Ectodermal cell (in vitro differentiated cells): ENCODE measurements around the gene CHCHD10.

Experiments
- H3K27ac ChIP-seq: 2 replicates; pipeline ENCODE4 v1.7.0; 2013; ENCODE audit warnings: mild to moderate bottlenecking, low read depth, low read length; ENCODE audit not compliant: insufficient read depth, poor library complexity, severe bottlenecking
- H3K27me3 ChIP-seq: 2 replicates; pipeline ENCODE4 v1.7.0; 2013; ENCODE audit warnings: mild to moderate bottlenecking, low read length; ENCODE audit not compliant: insufficient read depth, control insufficient read depth, poor library complexity, severe bottlenecking
- H3K36me3 ChIP-seq: one replicate; pipeline ENCODE4 v1.7.0; 2013; ENCODE audit warnings: low read length; ENCODE audit not compliant: control insufficient read depth, insufficient read depth
- H3K4me1 ChIP-seq: one replicate; pipeline ENCODE4 v1.7.0; 2013; ENCODE audit warnings: low read length; ENCODE audit not compliant: control insufficient read depth, insufficient read depth
- H3K4me3 ChIP-seq: 2 replicates; pipeline ENCODE4 v1.7.0; 2013; ENCODE audit warnings: low read depth, low read length, control low read depth; ENCODE audit not compliant: insufficient read depth
- H3K9me3 ChIP-seq: 2 replicates; pipeline ENCODE4 v1.7.0; 2013; ENCODE audit warnings: mild to moderate bottlenecking, low read length, moderate library complexity; ENCODE audit not compliant: control insufficient read depth
- WGBS, 2 experiments: methylation state at CpG; one replicate each; pipeline ENCODE4 v1.1.7; 2013; ENCODE audit warnings: missing lambda C conversion rate in 2 of 2; 5-methylcytosine and 5-hydroxymethylcytosine counted together

CHCHD10 gene

DNA sequence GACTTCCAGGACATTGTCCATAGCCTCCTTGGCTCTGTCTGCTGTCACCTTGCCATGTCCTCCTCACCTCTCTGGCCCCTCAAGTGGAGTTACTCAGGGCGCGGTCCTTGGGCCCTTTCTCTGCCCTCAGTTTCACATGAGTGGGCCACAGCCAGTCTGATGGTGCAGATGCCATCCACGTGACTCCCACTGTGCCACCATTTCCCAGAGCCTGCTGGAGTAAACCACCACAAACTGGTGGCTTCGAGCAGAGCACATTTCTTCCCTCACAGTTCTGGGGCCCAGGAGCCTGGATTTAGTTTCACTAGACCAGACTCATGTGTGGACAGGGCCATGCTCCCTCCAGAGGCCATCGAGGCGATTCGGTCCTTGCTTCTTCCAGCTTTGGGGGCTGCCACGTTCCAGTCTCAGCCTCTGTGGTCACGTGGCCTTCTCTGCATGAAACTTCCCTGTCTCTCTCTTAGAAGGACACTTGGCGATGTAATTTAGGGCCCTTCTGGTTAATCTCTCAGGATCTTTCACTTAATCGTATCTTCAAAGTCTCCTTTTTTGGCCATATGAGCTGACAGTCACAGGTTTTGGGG, 33.6 kb upstream of the CHCHD10 start:
- WGBS, 2 experiments = 94 to 96% methylated on average over 11 of the region's 11 CpGs
- no peaks in the 10 kb centered on the region for H3K9me3 ChIP-seq
- peaks cover 72% of the 10 kb centered on the region for H3K36me3 ChIP-seq

DNA sequence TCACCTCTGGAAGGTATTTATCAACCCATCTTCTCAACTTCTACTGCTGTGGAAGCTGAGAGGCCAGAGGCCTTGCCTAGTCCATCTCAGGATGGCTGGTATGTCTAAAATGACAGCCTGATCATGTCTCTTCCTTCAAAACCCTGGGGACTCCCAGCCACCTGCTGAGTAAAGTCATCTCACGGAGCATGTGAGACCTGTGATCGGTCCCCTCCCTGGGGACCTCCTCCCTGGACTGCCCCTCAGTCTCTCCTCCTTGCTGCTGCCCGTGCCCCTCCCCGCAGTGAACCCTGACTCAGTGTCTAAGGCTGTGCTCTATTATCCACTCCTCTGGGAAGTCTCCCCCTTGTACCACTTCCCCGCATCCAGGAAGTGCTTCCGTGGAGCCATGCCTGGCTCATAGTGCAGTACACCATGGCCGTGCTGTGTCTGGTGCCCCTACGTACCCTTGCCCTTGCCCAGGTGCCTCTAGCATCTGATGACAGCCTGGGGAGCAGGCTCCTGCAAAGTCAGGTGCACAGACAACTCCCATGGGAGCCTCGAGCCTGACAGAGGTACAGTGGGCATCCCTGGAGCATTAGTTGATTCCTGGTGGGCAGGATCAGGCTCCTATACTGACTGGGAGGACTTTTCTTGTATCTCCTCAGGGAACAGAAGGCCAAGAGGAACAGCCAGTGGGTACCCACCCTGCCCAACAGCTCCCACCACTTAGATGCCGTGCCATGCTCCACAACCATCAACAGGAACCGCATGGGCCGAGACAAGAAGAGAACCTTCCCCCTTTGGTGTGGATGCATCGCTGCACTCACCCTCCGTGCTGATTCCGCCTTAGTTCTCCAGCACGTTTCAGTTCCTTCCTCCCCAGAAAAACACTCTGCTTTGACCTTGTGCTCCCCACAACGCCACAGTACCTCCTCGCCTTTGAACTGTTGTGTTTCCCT, 32.8 kb upstream of the CHCHD10 start:
- Histone ChIP-seq H3K9me3 (no peaks in the 10 kb centered on the region), H3K27me3 (no peaks in the 10 kb centered on the region), H3K4me1 (no peaks in the 10 kb centered on the region), H3K36me3 (peaks cover 71% of the 10 kb centered on the region), H3K4me3 (no peak overlapping the region), H3K27ac (no peak overlapping the region)
- WGBS, 2 experiments = 95 to 96% methylated on average over 18 of the region's 18 CpGs

More for the DNA sequence above, 33.6 kb upstream of the CHCHD10 start:
- no peaks in the 10 kb centered on the region for H3K4me1 ChIP-seq
- no peak overlapping the region for H3K4me3 ChIP-seq
- no peaks in the 10 kb centered on the region for H3K27me3 ChIP-seq
- no peak overlapping the region for H3K27ac ChIP-seq

DNA sequence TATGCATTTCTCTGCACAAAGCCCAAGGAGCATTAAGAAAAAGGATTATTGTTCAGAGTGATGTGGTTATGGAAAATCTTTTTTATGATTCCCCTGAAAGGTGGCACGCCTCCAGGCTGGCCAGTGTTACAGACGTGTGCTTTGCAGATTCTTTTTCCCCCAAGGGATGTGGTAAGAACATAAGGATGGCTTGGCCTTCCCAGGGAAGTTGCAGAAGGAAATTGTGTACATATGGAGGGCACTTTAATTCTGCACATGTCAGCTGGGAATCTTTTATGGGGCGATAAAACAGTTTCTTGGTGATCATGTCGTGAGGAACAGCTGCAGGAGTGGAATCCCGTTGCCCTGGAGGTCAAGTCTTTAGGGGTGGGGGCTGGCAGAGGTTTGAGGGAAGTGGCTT, 28.7 kb upstream of the CHCHD10 start:
- Histone ChIP-seq H3K4me1 (no peaks in the 10 kb centered on the region), H3K36me3 (peaks cover 63% of the 10 kb centered on the region), H3K27me3 (no peaks in the 10 kb centered on the region), H3K27ac (no peak overlapping the region), H3K4me3 (no peak overlapping the region), H3K9me3 (no peaks in the 10 kb centered on the region)
- 95 to 96% methylated on average over 5 of the region's 5 CpGs for WGBS, 2 experiments

DNA sequence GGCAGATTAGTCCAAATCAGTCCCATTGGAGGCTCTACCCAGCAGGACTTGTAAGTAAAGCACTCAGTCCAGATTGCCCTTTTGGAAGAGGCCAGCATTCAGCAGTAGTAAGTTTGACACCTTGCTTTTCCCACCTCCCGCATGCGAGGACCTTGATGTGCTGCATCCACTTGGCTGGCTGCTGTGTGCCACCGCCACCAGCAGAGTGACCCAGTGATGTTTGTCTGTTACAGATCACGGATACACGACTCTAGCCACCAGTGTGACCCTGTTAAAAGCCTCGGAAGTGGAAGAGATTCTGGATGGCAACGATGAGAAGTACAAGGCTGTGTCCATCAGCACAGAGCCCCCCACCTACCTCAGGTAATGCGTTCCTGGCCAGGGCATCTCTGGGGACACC, 25.6 kb upstream of the CHCHD10 start:
- no peaks in the 10 kb centered on the region for H3K27me3 ChIP-seq
- H3K36me3 ChIP-seq = peaks cover 43% of the 10 kb centered on the region
- H3K4me3 ChIP-seq = no peak overlapping the region
- H3K4me1 ChIP-seq = peaks cover 7% of the 10 kb centered on the region
- no peaks in the 10 kb centered on the region for H3K9me3 ChIP-seq
- no peak overlapping the region for H3K27ac ChIP-seq
- WGBS, 2 experiments = 93 to 95% methylated on average over 7 to 8 of the region's 8 CpGs

DNA sequence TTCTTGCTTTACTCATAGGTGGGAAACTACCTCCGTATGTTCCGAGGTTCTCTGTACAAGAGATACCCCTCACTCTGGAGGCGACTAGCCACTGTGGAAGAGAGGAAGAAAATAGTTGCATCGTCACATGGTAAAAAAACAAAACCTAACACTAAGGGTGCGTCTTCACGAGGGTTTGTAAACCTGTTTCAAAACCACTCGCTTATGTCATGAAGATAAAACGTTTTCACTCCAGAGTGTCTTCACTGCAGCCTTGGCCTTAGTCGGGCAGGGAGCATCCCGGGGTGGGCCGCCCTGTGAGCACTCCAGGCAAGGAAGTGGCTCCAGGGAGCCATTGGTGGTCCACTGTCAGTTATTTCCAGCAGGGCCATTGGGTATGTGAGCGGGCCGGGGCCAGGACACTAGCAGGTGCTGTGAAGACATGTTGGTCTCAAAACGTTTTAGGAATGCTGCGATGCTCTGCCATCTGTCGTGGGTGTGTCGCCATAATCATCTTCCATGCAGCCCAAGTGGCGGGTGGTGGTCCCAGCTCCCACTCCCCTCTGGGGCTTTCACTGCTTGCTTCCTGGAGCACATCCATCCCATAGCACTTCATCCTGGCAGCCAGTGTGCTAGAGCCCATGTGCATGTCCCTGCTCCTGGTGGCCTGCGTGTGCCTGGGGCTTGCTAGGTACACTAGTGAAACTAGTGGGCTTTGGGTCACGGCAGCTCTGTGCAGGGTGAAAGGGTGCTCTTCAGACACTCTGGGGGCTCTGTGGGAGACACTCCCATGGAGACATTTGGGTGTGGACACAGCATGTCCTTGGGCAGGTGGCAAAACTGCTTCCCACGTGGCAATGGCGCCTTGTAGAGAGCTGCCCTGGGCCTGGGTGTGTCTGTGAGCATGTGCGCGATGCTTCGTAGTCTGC, 24.2 kb upstream of the CHCHD10 start:
- H3K27ac ChIP-seq = no peak overlapping the region
- peaks cover 36% of the 10 kb centered on the region for H3K36me3 ChIP-seq
- H3K4me1 ChIP-seq = peaks cover 7% of the 10 kb centered on the region
- no peak overlapping the region for H3K4me3 ChIP-seq
- WGBS, 2 experiments = 95 to 96% methylated on average over 25 of the region's 25 CpGs
- H3K9me3 ChIP-seq = no peaks in the 10 kb centered on the region
- no peaks in the 10 kb centered on the region for H3K27me3 ChIP-seq

DNA sequence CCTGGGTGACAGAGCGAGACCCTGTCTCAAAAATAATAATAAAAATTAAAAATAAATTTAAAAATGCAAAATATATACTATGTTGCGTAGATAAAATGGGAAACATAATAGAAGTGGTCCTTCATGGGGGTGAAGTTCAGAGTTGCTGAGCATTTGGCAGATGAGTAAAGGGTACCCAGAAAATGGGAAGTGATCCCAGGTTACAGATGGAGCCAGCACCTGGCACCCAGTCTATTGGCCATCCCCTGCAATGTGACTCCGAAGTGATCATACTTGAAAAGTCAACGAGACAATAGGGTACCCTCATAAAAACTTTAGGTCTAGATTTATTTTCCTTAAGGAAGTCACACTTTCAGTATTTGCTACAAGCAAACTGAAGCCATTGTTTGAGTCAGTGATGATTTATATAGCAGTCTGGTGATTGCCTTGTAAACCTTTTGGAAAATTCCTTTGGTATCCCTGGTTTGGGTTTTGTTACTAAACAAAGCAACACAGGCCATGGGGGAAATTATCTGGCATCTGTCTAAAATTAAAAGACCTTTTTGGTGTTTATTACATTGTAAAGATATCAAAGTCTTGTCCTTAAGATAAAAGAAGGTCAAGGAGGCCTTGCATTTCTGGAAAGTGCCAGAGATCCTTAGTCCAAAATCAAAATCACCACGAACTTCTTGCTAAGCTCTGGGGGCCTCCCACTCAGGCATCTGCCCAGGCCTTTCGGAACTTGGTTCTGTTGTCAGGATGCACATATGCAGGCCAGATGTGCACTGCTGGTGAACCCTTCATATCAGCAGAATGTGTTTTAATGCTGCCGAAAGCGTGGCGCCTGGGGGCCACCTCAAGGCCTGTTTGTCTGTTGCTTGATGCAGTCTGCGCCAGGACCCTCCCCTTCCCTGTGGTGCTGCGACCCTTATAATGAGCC, 23.3 kb upstream of the CHCHD10 start:
- Histone ChIP-seq H3K36me3 (peaks cover 27% of the 10 kb centered on the region), H3K27ac (no peak overlapping the region), H3K27me3 (no peaks in the 10 kb centered on the region), H3K9me3 (no peaks in the 10 kb centered on the region), H3K4me3 (no peak overlapping the region), H3K4me1 (peaks cover 10% of the 10 kb centered on the region)
- WGBS, 2 experiments = 87 to 88% methylated on average over 10 of the region's 11 CpGs

GRCh38 chr22:23789638-23790037, 21.9 kb upstream of the CHCHD10 start:
- Histone ChIP-seq H3K36me3 (peaks cover 19% of the 10 kb centered on the region), H3K27ac (no peak overlapping the region), H3K9me3 (no peaks in the 10 kb centered on the region), H3K27me3 (no peaks in the 10 kb centered on the region), H3K4me3 (no peak overlapping the region), H3K4me1 (peaks cover 12% of the 10 kb centered on the region)
- 92 to 93% methylated on average over 4 of the region's 4 CpGs for WGBS, 2 experiments

DNA sequence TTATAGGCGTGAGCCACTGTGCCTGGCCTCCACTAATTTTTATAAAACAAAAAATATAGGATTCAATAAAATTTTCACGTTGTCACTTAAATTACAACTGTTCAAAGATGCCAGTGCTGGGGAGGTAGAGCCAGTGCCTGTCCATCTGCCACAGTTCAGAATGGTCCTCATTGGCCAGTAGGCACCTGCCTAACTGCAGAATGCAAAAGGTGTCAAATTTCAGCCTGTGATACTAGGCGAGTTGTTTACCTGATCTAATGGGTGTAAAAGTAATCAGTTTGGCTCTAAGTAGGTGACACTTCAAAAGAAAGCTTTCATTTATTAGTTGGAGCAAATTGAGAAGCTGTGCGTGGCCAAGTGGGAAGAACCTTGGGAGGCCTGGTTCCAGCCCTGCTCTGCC, 21.3 kb upstream of the CHCHD10 start:
- peaks cover 14% of the 10 kb centered on the region for H3K36me3 ChIP-seq
- H3K27me3 ChIP-seq = no peaks in the 10 kb centered on the region
- 84 to 89% methylated on average over 4 of the region's 4 CpGs for WGBS, 2 experiments
- no peaks in the 10 kb centered on the region for H3K9me3 ChIP-seq
- H3K4me1 ChIP-seq = peaks cover 12% of the 10 kb centered on the region
- no peak overlapping the region for H3K4me3 ChIP-seq
- H3K27ac ChIP-seq = no peak overlapping the region

DNA sequence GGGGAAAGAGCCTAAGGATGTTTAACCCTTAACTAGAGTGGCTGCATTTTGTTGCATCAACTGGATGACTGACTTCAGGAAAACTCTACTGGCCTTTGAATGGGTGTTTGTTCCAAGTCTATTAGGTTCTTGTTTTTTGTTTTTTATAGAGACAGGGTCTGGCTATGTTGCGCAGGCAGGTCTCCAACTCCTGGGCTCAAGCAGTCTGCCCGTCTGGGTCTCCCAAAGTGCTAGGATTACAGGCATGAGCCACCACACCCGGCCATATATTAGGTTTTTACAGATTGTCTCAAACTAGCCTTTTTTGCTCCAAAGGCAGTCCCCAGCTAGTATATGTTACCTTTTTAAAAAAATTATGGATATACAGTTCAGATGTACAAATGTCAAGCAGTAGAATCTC, 20.1 kb upstream of the CHCHD10 start:
- H3K27me3 ChIP-seq = no peaks in the 10 kb centered on the region
- peaks cover 12% of the 10 kb centered on the region for H3K4me1 ChIP-seq
- H3K4me3 ChIP-seq = peak overlapping the region; percentile 93
- WGBS, 2 experiments = 82 to 83% methylated on average over 3 of the region's 3 CpGs
- H3K27ac ChIP-seq = no peak overlapping the region
- no peaks in the 10 kb centered on the region for H3K9me3 ChIP-seq
- peaks cover 8% of the 10 kb centered on the region for H3K36me3 ChIP-seq
